ENCODE data around the gene ATP8A1.

ATP8A1 gene

DNA sequence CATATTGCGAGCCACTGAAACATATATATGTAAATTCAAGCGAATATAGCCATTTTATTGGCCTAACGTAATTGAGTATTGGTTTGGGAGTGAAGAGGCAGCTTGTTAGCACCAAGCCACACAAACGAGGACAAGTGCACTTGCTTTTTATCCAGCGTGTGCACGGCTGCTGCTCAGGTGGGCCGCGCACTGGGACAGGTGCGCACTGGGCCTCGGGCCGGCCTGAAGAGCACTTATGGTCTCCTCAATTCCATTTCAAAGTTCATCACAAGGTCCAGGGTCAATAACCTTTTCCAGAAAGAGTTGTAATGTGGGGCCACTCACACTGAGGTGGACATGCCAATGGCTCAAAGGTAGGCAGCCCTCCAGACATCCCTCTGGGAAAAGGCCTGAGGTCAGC is 95.9 kb downstream of the ATP8A1 start:
- Histone ChIP-seq H3K36me3 (replicated peaks; ENCODE audit: low read depth, low read length) (no peaks in the 10 kb centered on the region), H3K79me2 (ENCODE audit: low read length) (no peaks in the 10 kb centered on the region), H3K9me3 (ENCODE audit: insufficient read depth, low read length) (no peaks in the 10 kb centered on the region), H3K27me3 (ENCODE audit: low read depth, low read length) (no peaks in the 10 kb centered on the region), H3K27ac (ENCODE audit: low read length) (no peak overlapping the region), H3K4me2 (ENCODE audit: low read length) (no peak overlapping the region), H3K4me1 (ENCODE audit: low read length) (no peaks in the 10 kb centered on the region), H4K20me1 (ENCODE audit: insufficient read depth, low read length) (no peaks in the 10 kb centered on the region), H2AFZ (ENCODE audit: low read depth, low read length) (no peak overlapping the region), H3K4me3 (ENCODE audit: low read length) (no peak overlapping the region), H3K9ac (ENCODE audit: low read length) (no peak overlapping the region)
- TF ChIP-seq EZH2phosphoT487 (IDR thresholded peaks at IDR 0.05; ENCODE audit: low read depth), result no peak
- TF ChIP-seq CTCF (IDR thresholded peaks at IDR 0.05; ENCODE audit: low read depth, low read length), result no peak

DNA sequence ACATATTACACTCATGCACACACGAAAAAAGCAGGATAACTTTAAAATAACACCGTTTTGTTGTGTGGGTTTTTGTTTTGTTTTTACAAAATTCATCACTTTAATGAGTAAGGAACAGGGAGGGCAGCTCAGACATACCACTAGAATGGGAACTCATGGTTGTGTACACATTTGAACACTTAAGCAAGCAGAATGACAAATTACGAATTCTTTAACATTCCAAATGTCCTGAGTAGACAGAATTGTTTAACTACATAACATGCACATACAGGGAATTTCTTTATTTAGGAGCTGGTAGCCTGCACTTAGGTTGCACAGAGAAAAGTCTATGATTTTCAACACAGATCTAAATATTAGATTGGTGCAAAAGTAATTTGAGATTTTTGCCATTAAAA is 96.4 kb downstream of the ATP8A1 start:
- Histone ChIP-seq H3K4me3 (ENCODE audit: low read length) (no peak overlapping the region), H2AFZ (ENCODE audit: low read depth, low read length) (no peak overlapping the region), H3K4me1 (ENCODE audit: low read length) (no peaks in the 10 kb centered on the region), H4K20me1 (ENCODE audit: insufficient read depth, low read length) (no peaks in the 10 kb centered on the region), H3K27me3 (ENCODE audit: low read depth, low read length) (no peaks in the 10 kb centered on the region), H3K9me3 (ENCODE audit: insufficient read depth, low read length) (no peaks in the 10 kb centered on the region), H3K9ac (ENCODE audit: low read length) (no peak overlapping the region), H3K36me3 (replicated peaks; ENCODE audit: low read depth, low read length) (no peaks in the 10 kb centered on the region), H3K79me2 (ENCODE audit: low read length) (no peaks in the 10 kb centered on the region), H3K4me2 (ENCODE audit: low read length) (no peak overlapping the region), H3K27ac (ENCODE audit: low read length) (no peak overlapping the region)
- TF ChIP-seq CTCF (IDR thresholded peaks at IDR 0.05; ENCODE audit: low read depth, low read length) (no peak), EZH2phosphoT487 (IDR thresholded peaks at IDR 0.05; ENCODE audit: low read depth) (no peak)

GRCh38 chr4:42558156-42558555 is 98.7 kb downstream of the ATP8A1 start:
- Histone ChIP-seq H3K79me2 (ENCODE audit: low read length) (no peaks in the 10 kb centered on the region), H2AFZ (ENCODE audit: low read depth, low read length) (no peak overlapping the region), H3K9ac (ENCODE audit: low read length) (no peak overlapping the region), H3K9me3 (ENCODE audit: insufficient read depth, low read length) (no peaks in the 10 kb centered on the region), H4K20me1 (ENCODE audit: insufficient read depth, low read length) (no peaks in the 10 kb centered on the region), H3K4me3 (ENCODE audit: low read length) (no peak overlapping the region), H3K4me2 (ENCODE audit: low read length) (no peak overlapping the region), H3K27ac (ENCODE audit: low read length) (no peak overlapping the region), H3K36me3 (replicated peaks; ENCODE audit: low read depth, low read length) (no peaks in the 10 kb centered on the region), H3K27me3 (ENCODE audit: low read depth, low read length) (no peaks in the 10 kb centered on the region), H3K4me1 (ENCODE audit: low read length) (no peaks in the 10 kb centered on the region)
- TF ChIP-seq EZH2phosphoT487 (IDR thresholded peaks at IDR 0.05; ENCODE audit: low read depth) (no peak), CTCF (IDR thresholded peaks at IDR 0.05; ENCODE audit: low read depth, low read length) (no peak)

DNA sequence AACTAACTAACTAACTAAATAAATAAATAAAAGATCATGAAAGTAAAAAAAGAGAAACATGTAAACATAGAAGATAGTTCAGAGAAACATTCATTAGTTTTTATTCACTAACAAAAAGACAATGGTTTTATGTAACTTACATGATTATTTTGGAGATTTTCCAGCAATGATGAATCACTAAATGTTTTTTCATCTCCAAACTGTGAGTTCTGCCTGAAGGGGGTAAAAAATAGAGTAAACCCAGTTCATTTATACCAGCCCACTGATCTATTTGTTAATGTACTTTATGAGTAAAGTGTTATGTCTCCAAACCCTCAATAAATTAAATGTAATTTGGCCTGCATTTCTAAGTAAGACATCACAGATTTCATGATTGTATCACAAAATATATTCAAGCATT is 101.1 kb downstream of the ATP8A1 start:
- no peaks in the 10 kb centered on the region for H3K4me1 ChIP-seq (ENCODE audit: low read length)
- TF ChIP-seq CTCF (IDR thresholded peaks at IDR 0.05; ENCODE audit: low read depth, low read length) (no peak), EZH2phosphoT487 (IDR thresholded peaks at IDR 0.05; ENCODE audit: low read depth) (no peak)

More for the DNA sequence above, 101.1 kb downstream of the ATP8A1 start:
- no peaks in the 10 kb centered on the region for H3K79me2 ChIP-seq (ENCODE audit: low read length)
- no peaks in the 10 kb centered on the region for H3K27me3 ChIP-seq (ENCODE audit: low read depth, low read length)
- H3K9me3 ChIP-seq (ENCODE audit: insufficient read depth, low read length), result no peaks in the 10 kb centered on the region
- H3K36me3 ChIP-seq (replicated peaks; ENCODE audit: low read depth, low read length), result no peaks in the 10 kb centered on the region
- no peak overlapping the region for H3K9ac ChIP-seq (ENCODE audit: low read length)
- no peak overlapping the region for H3K4me2 ChIP-seq (ENCODE audit: low read length)
- H3K27ac ChIP-seq (ENCODE audit: low read length), result no peak overlapping the region
- no peaks in the 10 kb centered on the region for H4K20me1 ChIP-seq (ENCODE audit: insufficient read depth, low read length)
- no peak overlapping the region for H3K4me3 ChIP-seq (ENCODE audit: low read length)
- no peak overlapping the region for H2AFZ ChIP-seq (ENCODE audit: low read depth, low read length)

Measured in OCI-LY3 (cell line).